Left forelimb (tissue), 1 donor: Measurements from ENCODE around the gene HTR1D.

Experiments used
- DNase-seq: peaks from one replicate; pipeline ENCODE4 v3.0.0-alpha.2; 2018; ENCODE audit warnings: low spot score

Gene HTR1D

GRCh38 chr1:23150125-23150524, 67.2 kb downstream of the HTR1D start:
- no peak for DNase-seq

DNA sequence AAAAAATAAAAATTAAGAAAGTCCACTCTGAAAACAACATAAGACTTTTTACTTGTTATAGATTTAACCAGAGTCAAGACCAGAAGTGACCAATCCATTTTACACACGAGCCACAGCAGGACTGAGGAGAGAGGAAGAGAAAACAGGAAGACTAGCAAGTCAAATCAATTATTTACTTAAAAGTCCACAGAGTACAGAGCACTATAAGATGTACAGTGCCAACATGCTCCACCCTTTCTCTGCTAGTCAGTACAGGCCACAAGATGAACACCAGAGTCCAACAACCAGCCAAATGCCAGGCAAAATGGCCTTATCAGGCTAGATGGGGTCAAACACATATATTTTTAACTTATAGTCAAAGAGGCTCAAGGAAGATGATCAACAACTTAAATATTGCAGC, 68.2 kb downstream of the HTR1D start:
- no peak for DNase-seq

DNA sequence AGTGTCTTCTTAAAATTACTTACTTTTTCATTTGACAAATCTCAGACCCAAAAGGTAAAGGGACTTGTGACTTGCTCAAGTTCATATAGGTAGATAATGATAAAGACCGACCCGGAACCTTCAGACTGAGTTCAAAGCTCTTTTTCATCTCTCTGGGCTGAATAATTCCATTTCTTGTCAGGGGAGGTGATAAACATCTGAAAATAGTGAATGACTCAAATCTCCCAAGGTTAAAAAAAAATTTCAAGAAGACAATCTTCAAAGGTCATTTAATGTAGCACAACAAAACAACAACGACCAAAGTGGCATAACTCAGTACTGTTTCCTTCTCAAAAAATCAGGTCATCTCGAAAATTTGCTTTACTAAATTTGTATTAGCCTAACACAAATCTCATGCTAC, 69.2 kb downstream of the HTR1D start:
- no peak for DNase-seq
